HG02970 (cell line): ENCODE measurements around the gene ZNF8.
A peak's percentile ranks its signal among the peaks of the same experiment; 100 is the strongest.
"Not testable (repeated sequence)": the region's sequence is repeated elsewhere in the genome, so short reads cannot be mapped to it uniquely, and the experiment has no call there.

Source experiments
- ATAC-seq: cut with Tn5 transposase; IDR thresholded peaks from one replicate; pipeline ENCODE4 v1.9.1; 2021; ENCODE audit warnings: mild to moderate bottlenecking, moderate library complexity, moderate number of reproducible peaks; ENCODE audit not compliant: unreplicated experiment, low FRiP score

Gene ZNF8

DNA sequence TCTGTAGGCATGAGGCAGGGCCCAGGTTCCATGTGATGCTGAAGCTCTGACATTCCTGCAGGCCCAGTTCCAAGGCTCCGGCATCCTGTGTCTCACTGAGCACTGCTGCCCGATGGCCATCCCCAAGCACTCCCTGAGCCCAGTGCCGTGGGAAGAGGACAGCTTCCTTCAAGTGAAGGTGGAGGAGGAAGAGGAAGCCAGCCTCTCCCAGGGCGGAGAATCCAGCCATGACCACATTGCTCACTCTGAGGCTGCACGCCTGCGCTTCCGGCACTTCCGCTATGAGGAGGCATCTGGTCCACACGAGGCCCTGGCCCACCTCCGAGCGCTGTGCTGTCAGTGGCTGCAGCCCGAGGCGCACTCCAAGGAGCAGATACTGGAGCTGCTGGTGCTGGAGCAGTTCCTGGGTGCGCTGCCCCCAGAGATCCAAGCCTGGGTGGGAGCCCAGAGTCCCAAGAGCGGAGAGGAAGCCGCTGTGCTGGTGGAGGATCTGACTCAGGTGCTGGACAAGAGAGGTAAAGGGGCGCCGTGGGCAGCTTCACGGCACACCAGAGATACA is 56.0 kb downstream of the ZNF8 start:
- ATAC-seq = no peak

DNA sequence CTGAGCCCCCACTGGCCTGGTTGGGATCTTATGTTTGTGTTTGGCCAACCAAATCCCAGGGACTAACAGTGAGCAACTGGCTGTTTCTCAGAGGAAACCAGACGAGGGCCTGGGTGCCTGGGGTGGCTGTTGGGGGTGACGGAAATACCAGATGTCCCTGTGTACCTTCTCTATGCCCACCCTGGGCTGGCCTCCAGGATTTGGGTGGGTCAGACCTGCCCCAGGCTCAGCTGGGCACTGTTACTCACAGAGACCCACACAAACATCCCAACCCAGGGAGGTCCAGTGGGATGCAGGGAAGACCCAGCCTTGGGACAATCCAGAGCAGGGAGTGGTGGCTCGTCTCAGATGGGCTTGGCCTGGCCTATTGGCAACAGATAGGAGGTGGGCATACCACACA is 56.9 kb downstream of the ZNF8 start:
- no peak for ATAC-seq

DNA sequence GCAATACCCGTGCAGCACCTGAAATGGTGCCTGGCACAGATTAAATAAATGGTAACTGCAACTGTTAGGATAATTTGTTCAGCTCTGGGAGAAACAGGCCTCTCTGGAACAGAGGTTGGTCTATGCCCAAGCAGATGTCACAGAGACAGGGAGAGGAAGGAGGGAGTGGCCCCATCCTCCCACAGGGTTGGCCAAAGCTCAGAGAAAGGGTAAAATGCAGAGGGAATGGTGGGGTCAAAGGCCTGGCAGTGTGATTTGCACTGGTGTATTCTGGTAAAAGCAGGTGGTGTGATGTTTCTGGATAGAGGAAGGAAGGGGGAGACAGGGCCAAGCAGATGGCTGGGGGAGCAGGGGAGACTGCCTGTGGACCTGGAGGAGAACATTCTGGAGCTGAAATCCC is 57.5 kb downstream of the ZNF8 start:
- no peak for ATAC-seq

DNA sequence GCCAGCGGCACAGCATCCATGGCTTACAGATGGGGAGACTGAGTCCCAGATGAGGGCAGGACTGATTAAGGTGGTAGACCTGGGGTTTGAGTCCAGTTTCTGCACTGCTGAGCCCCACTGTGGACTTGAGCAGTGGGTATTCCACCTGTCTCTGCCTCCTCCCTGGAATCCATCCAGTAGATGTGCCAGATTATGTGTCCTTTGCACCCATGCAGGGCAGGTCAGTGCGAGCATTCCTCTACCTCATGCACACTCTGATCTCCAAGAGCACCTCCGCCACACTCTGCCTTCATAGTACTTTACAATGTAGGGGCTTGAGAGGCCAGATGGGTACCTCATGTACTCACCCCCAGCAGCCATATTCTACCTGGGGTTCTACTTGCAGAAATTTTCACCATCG is 58.1 kb downstream of the ZNF8 start:
- no peak for ATAC-seq

DNA sequence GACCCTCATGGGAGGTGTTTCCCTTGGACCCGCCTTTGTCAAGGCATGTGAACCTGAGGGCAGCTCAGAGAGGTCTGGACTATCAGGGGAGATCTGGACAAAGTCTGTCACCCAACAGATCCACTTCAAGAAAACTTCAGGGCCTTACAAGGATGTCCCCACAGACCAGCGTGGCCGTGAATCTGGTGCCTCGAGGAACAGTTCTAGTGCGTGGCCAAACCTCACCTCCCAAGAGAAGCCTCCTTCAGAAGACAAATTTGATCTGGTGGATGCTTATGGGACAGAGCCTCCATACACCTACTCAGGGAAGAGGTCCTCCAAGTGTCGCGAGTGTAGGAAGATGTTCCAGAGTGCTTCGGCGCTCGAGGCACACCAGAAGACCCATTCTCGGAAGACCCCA is 59.6 kb downstream of the ZNF8 start:
- no peak for ATAC-seq

DNA sequence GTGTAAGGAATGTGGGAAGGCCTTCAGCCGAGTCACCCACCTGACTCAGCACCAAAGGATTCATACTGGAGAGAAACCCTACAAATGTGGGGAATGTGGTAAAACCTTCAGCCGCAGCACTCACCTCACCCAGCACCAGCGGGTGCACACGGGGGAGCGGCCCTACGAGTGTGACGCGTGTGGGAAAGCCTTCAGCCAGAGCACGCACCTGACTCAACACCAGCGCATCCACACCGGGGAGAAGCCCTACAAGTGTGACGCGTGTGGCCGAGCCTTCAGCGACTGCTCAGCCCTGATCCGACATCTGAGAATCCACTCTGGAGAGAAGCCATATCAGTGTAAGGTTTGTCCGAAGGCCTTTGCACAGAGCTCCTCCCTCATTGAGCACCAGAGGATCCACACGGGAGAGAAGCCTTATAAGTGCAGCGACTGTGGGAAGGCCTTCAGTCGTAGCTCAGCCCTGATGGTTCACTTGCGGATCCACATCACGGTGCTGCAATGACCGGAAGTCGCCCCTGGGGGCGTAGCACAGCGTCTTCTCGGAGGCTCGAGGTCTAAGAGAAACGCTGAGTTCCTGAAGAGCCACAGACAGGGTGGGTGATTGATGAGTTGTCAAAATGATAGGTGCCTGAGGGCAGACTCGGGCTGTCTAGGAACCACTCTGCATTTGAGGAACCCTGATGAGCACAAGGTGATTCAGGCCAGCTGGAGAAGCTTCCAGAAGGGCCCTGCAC is 60.2 kb downstream of the ZNF8 start:
- no peak for ATAC-seq

DNA sequence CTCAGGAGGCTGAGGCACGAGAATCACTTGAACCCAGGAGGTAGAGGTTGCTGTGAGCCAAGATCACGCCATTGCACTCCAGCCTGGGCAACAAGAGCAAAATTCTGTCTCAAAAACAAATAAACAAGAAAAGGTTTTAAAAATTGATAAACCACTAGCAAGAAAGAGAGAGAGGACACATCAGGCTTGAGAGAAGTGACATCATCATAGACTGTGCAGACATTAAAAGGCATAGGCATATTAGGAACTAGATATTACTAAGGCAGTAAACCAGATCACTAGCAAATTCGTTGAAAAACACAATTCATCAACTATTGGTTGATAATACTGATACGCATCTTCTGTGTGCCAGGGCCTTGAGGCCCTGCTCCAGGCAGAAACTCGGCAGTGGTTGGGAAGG is 66.8 kb downstream of the ZNF8 start:
- no peak for ATAC-seq

DNA sequence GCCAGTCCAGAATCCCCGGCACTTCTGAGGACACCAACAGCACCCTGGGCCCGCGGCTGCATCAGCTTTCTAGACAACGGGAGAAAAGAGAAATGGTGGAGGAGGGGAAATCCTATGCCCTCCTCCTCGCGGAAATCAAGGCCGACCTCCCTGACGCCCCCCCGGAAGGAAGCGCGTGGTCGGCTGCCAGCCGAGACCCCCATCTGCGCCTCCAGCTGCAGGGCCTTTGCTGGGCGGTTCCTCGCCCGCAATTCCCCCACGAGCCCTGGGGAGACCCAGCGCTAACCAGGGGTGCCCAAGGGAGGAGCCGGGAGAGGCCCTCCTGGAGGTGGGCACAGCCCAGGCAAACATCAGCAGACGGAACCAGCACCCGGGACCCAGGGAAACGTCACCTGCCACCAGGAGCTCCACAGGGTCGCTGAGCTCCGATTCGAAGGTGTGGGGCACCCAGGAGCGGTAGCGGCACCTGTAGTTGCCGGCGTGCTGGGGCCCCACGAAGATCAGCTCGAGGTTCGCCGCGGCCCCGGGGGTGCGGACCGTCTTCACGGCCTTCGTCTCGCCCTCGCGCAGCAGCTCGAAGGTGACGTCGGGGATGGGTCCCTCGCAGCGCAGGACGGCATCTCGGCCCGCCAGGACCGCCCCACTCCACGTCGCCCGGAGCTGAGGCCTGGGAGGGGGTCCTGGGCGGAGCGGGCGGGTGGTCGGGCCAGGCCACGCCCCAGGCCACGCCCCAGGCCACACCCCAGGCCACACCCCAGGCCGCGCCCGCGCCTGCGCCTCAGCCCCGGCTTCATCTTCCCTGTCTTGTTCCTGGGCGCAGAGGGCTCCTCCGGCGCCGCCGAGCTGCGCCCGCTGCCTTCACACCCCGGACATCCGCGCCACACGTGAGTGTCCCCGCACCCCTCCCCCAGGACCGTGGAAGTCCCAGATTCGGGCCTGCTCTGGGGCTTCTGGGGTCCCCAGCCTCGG is 68.5 kb downstream of the ZNF8 start:
- peak; percentile 77 for ATAC-seq

DNA sequence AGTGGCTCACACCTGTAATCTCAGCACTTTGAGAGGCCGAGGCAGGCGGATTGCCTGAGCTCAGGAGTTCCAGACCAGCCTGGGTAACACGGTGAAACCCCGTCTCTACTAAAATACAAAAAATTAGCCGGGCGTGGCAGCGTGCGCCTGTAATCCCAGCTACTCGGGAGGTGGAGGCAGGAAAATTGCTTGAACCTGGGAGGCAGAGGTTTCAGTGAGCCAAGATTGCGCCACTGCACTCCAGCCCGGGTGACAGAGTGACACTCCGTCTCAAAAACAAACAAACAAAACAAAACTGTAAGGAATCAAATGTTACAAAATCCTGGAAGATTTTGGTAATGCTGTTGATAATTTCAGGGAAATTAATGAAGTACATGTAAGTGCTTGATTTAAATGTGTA is 69.3 kb downstream of the ZNF8 start:
- not testable (repeated sequence) for ATAC-seq

DNA sequence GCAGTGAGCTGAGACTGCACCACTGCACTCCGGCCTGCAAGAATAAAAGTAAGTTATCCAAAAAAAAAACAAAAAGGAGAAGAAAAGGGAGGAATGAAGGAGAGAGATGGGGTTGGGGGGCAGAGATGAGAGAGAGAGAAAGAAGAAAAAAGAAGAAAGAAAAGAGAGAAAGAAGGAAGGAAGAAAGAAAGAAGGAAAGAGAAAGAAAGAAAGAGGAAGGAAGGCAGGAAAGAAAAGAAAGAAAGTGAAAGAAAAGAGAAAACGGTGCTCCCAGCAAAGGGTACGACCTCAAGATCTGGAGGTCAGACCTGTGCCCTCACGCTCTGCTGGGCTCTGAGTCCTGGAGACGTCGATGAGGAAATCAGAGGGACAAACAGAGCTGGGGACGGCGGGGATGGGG is 70.8 kb downstream of the ZNF8 start:
- ATAC-seq = no peak

DNA sequence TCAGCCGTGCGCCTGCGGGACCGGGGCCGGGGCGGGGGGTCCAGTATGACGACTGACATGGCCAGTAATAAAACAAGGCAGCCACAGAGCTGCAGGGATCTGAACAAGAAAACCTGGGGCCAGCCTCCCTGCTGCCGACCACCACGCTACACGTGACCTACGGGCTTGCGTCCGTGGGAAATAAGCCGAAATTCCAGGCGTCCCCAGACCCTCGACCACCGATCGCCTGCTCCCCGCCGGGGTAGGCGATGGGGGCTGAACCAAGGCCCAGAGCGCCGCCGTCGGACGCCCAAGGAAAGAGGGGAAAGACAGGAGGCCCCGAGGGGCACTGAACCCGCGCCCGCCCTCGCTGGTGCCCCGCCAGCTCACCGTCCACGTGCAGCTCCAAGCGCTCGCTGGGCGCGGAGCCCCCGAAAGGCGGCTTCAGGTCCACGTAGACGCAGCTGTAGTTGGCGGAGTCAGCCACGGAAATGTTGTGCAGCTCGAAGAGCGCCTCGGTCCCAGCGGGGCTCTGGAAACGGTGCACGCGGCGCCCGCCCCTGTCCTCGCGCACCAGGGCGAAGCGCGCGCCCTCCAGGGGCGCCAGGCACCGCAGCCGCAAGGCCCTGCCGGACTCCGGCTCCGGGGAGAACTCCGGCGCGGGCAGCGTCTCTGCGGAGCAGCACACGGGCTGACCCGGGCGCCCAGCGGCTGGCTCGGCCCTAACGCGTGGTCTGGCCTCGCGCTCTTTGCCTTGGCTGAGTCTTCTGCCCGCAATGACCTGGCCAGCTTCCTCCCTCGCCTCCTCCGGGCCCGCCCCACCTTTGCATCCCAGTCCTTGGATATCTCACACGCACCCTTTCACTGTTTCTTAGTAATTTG is 71.5 kb downstream of the ZNF8 start:
- no peak for ATAC-seq

DNA sequence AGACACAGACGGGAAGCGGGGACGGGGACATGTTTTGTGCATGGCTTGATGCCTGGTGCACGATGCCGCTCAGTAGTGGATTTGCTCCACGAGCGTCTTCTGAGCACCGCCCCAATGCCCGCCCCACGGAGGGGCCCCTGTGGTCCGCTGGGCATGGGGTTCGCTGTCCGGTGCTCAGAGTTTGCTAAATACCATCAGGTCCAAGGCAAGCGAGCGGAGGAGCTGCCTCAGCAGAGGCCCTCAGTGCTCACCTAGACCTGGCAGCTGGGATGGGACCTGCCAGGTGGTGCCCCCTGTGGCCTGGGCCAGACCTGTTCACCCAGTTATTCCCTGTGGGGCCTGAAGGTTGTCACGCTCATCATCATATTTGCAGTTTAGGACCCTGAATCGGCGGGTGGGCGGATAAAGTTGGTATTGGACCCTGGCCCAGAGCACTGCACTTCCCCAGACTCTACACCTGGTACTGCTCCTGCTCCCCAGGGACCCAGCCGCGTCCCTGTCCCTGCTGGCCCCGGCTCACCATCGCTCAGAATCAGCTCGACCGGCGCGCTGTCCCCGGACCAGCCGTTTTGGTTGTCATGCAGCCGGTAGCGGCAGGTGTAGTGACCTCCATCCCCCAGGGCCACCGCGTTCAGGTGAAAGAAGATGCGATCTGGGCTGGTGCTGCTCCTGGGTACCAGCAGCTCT is 72.3 kb downstream of the ZNF8 start:
- ATAC-seq = no peak

DNA sequence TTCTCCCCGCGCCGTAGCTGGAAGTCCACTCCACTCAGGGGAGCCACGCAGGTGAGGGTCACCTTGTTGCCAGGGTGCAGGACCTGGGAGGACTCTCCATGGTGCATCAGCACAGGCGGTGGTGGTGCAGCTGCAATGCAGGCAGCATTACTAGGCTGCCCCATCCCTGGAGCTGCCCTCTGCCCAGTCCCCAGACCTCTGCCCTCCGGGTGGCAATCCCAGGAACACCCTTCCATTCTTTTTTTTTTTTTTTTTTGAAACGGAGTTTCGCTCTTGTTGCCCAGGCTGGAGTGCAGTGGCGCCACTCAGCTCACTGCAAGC is 72.8 kb downstream of the ZNF8 start:
- no peak for ATAC-seq

DNA sequence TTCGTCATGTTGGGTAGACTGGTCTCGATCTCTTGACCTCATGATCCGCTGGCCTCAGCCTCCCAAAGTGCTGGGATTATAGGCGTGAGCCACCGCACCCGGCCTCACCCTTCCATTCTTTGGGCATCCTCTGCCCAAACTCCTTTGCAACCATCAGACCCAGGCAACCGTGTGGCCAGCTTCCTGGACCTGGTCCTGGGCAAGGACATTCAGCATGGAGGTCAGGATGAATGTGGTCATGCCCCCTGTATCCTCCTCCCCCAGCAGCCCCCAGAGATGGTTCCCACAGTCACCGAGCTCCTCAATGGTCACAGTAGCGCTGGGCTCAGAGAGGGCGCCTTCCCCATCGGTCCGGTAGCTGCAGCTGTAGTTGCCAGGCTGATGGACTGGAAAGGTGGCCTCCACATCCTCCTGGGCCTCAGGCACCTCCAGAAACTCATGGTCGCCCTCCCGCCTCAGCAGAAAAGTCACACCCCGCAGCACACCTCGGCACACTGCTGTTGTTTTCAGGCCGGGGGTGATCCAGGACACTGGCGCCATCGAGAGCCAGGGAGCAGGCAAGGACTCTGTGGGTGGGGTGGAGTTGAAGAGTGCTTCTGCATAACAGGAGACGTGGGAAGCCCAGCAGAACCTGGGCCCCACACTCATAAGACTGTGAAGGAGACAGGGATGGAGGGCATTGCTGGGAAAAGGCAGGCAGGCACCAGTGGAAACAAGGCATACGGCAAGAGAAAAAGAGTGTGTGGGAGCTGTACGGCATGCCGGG is 73.4 kb downstream of the ZNF8 start:
- no peak for ATAC-seq
